ENCODE measurements around the gene SHD. TPM values are rescaled to one million over a fixed set of nuclear protein-coding genes. Genes with fewer than 3 reads are reported as not detected.

Gene SHD
- total and polyA plus RNA-seq, 7 donors: 0.04 to 2.1 (median 0.52) TPM; not detected in 1

DNA sequence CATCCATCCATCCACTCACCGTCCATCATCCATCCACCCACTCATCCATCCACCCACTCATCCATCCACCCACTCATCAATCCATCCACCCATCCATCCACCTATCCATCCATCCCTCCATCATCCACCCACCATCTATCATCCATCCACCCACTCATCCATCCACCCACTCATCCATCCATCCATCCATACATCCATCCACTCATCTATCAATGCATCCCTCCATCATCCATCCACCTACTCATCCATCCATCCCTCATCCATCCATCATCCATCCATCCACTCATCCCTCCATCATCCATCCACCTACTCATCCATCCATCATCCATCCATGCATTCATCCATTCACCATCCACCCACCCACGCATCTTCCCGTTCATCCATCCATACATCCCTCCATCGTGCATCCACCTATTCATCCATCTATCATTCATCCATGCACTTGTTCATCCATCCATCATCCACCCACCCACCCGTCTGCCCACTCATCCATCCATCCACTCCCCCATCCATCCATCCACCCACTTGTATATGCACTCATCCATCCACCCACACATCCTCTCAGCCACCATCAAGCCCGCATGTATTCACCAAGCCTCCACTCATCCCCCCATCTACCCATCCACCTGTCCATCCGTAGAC lies 56.0 kb downstream of the SHD start:
- ATAC-seq: no peak
- peaks cover 5% of the 10 kb centered on the region for H3K4me1 ChIP-seq
- intact Hi-C loops (cut with DNase I): no loop called here
- no peak overlapping the region for H3K4me3 ChIP-seq
- no peak overlapping the region for H3K27ac ChIP-seq
- 93 to 95% (median 94%) methylated on average over 7 of the region's 7 CpGs for WGBS, 3 donors
- TF ChIP-seq CTCF (IDR thresholded peaks at IDR 0.05): no peak
- no peak for DNase-seq
- H3K27me3 ChIP-seq (ENCODE audit: insufficient read depth in 3 of 3, low read length in 2 of 3): no peaks in the 10 kb centered on the region
- no peaks in the 10 kb centered on the region for H3K9me3 ChIP-seq
- H3K36me3 ChIP-seq (ENCODE audit: insufficient read depth in 1 of 2, low read depth in 1 of 2): no peaks in the 10 kb centered on the region

DNA sequence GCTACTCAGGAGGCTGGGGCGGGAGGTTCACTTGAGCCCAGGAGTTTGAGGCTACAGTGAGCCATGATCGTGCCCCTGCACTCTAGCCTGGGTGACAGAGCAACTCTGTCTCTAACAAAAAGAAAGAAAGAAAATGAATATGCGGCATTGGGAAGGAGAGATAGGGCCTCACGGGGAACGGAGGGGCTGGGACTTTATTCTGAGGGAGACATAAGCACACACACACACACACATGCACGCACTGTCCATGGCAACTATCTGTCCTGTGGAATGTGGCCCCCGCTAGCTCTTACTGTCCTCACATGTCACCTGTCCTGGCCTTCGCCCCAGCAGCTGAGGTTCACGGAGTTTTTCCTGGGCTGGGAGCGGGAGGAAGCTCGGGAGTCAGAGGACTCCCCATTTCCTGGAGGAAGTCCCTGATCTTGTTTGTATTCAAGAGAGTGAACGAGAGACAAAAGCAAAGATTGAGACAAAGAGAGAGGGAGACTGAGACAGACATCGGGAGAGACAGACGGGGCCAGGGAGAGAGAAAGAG lies 58.9 kb downstream of the SHD start:
- Histone ChIP-seq H3K4me1 (peaks cover 8% of the 10 kb centered on the region), H3K27me3 (ENCODE audit: insufficient read depth in 3 of 3, low read length in 2 of 3) (no peaks in the 10 kb centered on the region), H3K27ac (no peak overlapping the region), H3K36me3 (ENCODE audit: insufficient read depth in 1 of 2, low read depth in 1 of 2) (no peaks in the 10 kb centered on the region), H3K4me3 (peak overlapping the region; percentile 56), H3K9me3 (no peaks in the 10 kb centered on the region)
- no peak for DNase-seq
- no peak for ATAC-seq
- no peak for TF ChIP-seq CTCF (IDR thresholded peaks at IDR 0.05)
- WGBS, 3 donors: 12 to 20% (median 19%) methylated on average over 12 to 14 of the region's 14 CpGs
- intact Hi-C loops (cut with DNase I): no loop called here

DNA sequence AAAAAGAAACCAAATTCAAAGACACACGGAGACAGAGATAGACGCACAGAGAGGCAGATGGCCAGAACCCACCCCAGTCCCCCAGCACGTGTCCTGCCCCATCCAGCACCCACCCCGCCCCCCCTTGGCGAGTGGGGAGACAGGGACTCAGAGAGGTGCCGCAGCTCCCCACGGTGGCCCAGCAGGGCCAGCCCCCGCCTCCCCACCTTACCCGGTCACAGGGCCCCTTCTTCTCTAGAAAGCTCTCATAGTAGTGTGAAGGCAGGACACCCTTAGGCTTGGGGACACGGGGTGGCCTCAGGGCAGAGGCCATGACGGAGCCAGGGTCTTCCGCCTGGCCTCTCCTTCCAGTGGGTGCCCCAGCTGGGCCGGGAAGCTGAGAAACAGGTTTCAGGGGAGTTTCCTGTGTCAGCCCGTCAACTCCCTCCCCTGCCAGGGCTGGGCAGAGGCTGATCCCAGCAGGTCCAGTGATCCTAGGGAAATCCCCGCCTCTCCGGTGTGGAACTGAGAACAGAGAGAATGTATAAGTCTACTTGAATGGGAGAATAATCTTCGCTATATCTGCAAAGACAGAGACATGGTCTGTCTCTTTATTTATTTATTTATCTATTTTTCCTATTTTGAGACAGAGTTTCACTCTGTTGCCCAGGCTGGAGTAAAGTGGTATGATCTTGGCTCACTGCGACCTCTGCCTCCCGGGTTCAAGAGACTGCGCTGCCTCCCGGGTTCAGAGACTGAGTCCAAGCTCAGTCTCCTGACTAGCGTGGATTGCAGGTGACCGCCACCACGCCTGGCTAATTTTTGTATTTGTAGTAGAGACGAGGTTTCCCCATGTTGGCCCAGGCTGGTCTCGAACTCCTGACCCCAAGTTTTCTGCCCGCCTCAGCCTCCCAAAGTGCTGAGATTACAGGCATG lies 59.6 kb downstream of the SHD start, which contains the start of gene STAP2:
Gene STAP2, minus strand, starts transcription at position 387 of the 915 bp plus-strand sequence. Its CDS starts 74 bp downstream, at position 313.
- TF ChIP-seq CTCF (IDR thresholded peaks at IDR 0.05): no peak
- no peak within 1 kb of the TSS for H3K27ac ChIP-seq
- H3K4me3 ChIP-seq: peak within 1 kb of the TSS; percentile 56
- 45 to 51% (median 49%) methylated on average over 25 to 27 of the region's 27 CpGs for WGBS, 3 donors
- peaks cover 8% of the 10 kb centered on the region for H3K4me1 ChIP-seq
- no peaks in the 10 kb centered on the region for H3K36me3 ChIP-seq (ENCODE audit: insufficient read depth in 1 of 2, low read depth in 1 of 2)
- ATAC-seq (no peak), DNase-seq (no peak)
- H3K27me3 ChIP-seq (ENCODE audit: insufficient read depth in 3 of 3, low read length in 2 of 3): no peaks in the 10 kb centered on the region
- H3K9me3 ChIP-seq: no peaks in the 10 kb centered on the region
- intact Hi-C loops (cut with DNase I): no loop called here

Other genes with a start within 250 kb of the SHD start
- gene ZBTB7A, start 212.4 kb upstream of the SHD start, total RNA-seq: 10 to 100 TPM; 25.7 to 55.9 (median 45.7) TPM
- gene ZBTB7A, start 212.4 kb upstream of the SHD start, polyA plus RNA-seq: 10 to 100 TPM; 18.5 to 20.3 (median 20.0) TPM
- 100 to 1,000 TPM; 136 to 192 (median 151) TPM for gene MAP2K2, start 155.1 kb upstream of the SHD start, total RNA-seq
- 100 to 1,000 TPM; 189 to 290 (median 207) TPM for gene MAP2K2, start 155.1 kb upstream of the SHD start, polyA plus RNA-seq
- not detected for gene CREB3L3, start 125.6 kb upstream of the SHD start, total RNA-seq
- under 1 TPM in 2 of 3 donors, not detected in 1; 0.04 to 0.22 TPM for gene CREB3L3, start 125.6 kb upstream of the SHD start, polyA plus RNA-seq
- gene SIRT6, start 96.7 kb upstream of the SHD start, total RNA-seq: 10 to 100 TPM in 3 of 4 donors, 1 to 10 TPM in 1; 8.4 to 13.1 (median 11.4) TPM
- 10 to 100 TPM; 15.0 to 23.5 (median 22.9) TPM for gene SIRT6, start 96.7 kb upstream of the SHD start, polyA plus RNA-seq
- gene ANKRD24, start 96.6 kb upstream of the SHD start, total RNA-seq: 1 to 10 TPM in 2 of 4 donors, under 1 TPM in 2; 0.36 to 2.7 (median 0.84) TPM
- under 1 TPM; 0.34 to 0.74 (median 0.41) TPM for gene ANKRD24, start 96.6 kb upstream of the SHD start, polyA plus RNA-seq
- under 1 TPM; 0.48 to 0.64 (median 0.58) TPM for gene EBI3, start 49.7 kb upstream of the SHD start, total RNA-seq
- gene EBI3, start 49.7 kb upstream of the SHD start, polyA plus RNA-seq: under 1 TPM; 0.19 to 0.77 (median 0.27) TPM
- gene YJU2, start 32.2 kb upstream of the SHD start, total RNA-seq: 10 to 100 TPM; 11.7 to 21.6 (median 14.5) TPM
- gene YJU2, start 32.2 kb upstream of the SHD start, polyA plus RNA-seq: 10 to 100 TPM; 17.7 to 39.9 (median 27.4) TPM
- under 1 TPM in 1 of 4 donors, not detected in 3; 0.20 TPM for gene TMIGD2, start 23.1 kb downstream of the SHD start, total RNA-seq
- under 1 TPM in 2 of 3 donors, not detected in 1; 0.10 to 0.18 TPM for gene TMIGD2, start 23.1 kb downstream of the SHD start, polyA plus RNA-seq
- not detected for gene FSD1, start 25.3 kb downstream of the SHD start, total RNA-seq
- under 1 TPM in 1 of 3 donors, not detected in 2; 0.08 TPM for gene FSD1, start 25.3 kb downstream of the SHD start, polyA plus RNA-seq
- gene STAP2, start 59.6 kb downstream of the SHD start, total RNA-seq: 1 to 10 TPM in 2 of 4 donors, under 1 TPM in 2; 0.60 to 3.7 (median 1.2) TPM
- gene STAP2, start 59.6 kb downstream of the SHD start, polyA plus RNA-seq: 1 to 10 TPM in 1 of 3 donors, under 1 TPM in 2; 0.31 to 1.2 (median 0.53) TPM
- 10 to 100 TPM; 10.3 to 16.4 (median 13.2) TPM for gene MPND, start 64.3 kb downstream of the SHD start, total RNA-seq
- 10 to 100 TPM in 1 of 3 donors, 1 to 10 TPM in 2; 7.4 to 12.4 (median 9.7) TPM for gene MPND, start 64.3 kb downstream of the SHD start, polyA plus RNA-seq
- gene SH3GL1, start 121.3 kb downstream of the SHD start, total RNA-seq: 10 to 100 TPM; 16.0 to 26.6 (median 21.6) TPM
- gene SH3GL1, start 121.3 kb downstream of the SHD start, polyA plus RNA-seq: 10 to 100 TPM; 18.2 to 85.6 (median 27.1) TPM
- gene CHAF1A, start 123.4 kb downstream of the SHD start, total RNA-seq: 10 to 100 TPM in 1 of 4 donors, 1 to 10 TPM in 3; 5.6 to 10.3 (median 7.7) TPM
- 10 to 100 TPM in 1 of 3 donors, 1 to 10 TPM in 2; 5.9 to 12.8 (median 6.4) TPM for gene CHAF1A, start 123.4 kb downstream of the SHD start, polyA plus RNA-seq
- 100 to 1,000 TPM; 120 to 170 (median 132) TPM for gene UBXN6, start 178.5 kb downstream of the SHD start, total RNA-seq
- gene UBXN6, start 178.5 kb downstream of the SHD start, polyA plus RNA-seq: 100 to 1,000 TPM; 110 to 274 (median 191) TPM
- 10 to 100 TPM; 32.3 to 47.7 (median 39.5) TPM for gene HDGFL2, start 193.0 kb downstream of the SHD start, total RNA-seq
- gene HDGFL2, start 193.0 kb downstream of the SHD start, polyA plus RNA-seq: 10 to 100 TPM; 33.4 to 56.4 (median 51.3) TPM
- gene PLIN4, start 239.2 kb downstream of the SHD start, total RNA-seq: 100 to 1,000 TPM; 115 to 309 (median 183) TPM
- gene PLIN4, start 239.2 kb downstream of the SHD start, polyA plus RNA-seq: 10 to 100 TPM; 29.0 to 97.8 (median 50.4) TPM

Measured in psoas muscle (tissue), 8 donors.